ENCODE measurements around the gene PEX14. TPM values are rescaled to one million over a fixed set of nuclear protein-coding genes. Genes with fewer than 3 reads are reported as not detected.

PEX14 gene
- total and polyA plus RNA-seq, 8 donors = 17.3 to 22.9 (median 20.7) TPM

GRCh38 chr1:10608690-10609089 lies 133.9 kb downstream of the PEX14 start:
- no peak for ATAC-seq
- no peaks in the 10 kb centered on the region for H3K4me1 ChIP-seq

GRCh38 chr1:10610901-10611600 lies 136.3 kb downstream of the PEX14 start:
- no peak for TF ChIP-seq CTCF (IDR thresholded peaks at IDR 0.05)
- no peak for DNase-seq
- ATAC-seq = no peak
- Histone ChIP-seq H3K27ac (no peak overlapping the region), H3K9me3 (no peaks in the 10 kb centered on the region), H3K36me3 (peaks cover 0 to under 1% of the 10 kb centered on the region in 2 donors), H3K4me1 (no peaks in the 10 kb centered on the region), H3K27me3 (no peaks in the 10 kb centered on the region), H3K4me3 (no peak overlapping the region)
- intact Hi-C loops (cut with DNase I) = no loop called here

More at GRCh38 chr1:10608690-10609089, 133.9 kb downstream of the PEX14 start:
- Histone ChIP-seq H3K36me3 (no peaks in the 10 kb centered on the region), H3K4me3 (no peak overlapping the region), H3K9me3 (no peaks in the 10 kb centered on the region), H3K27ac (no peak overlapping the region), H3K27me3 (no peaks in the 10 kb centered on the region)
- TF ChIP-seq CTCF (IDR thresholded peaks at IDR 0.05) = no peak
- intact Hi-C loops (cut with DNase I) = no loop called here
- no peak for DNase-seq

GRCh38 chr1:10612436-10613160 lies 137.8 kb downstream of the PEX14 start:
- H3K4me3 ChIP-seq = no peak overlapping the region
- H3K27me3 ChIP-seq = no peaks in the 10 kb centered on the region
- H3K4me1 ChIP-seq = no peaks in the 10 kb centered on the region
- no peak for ATAC-seq
- intact Hi-C loops (cut with DNase I) = no loop called here
- peaks cover 0 to 10% of the 10 kb centered on the region in 2 donors for H3K36me3 ChIP-seq
- TF ChIP-seq CTCF (IDR thresholded peaks at IDR 0.05) = no peak
- no peaks in the 10 kb centered on the region for H3K9me3 ChIP-seq
- DNase-seq = no peak
- no peak overlapping the region for H3K27ac ChIP-seq

- Histone ChIP-seq H3K4me3 (no peak overlapping the region), H3K27ac (no peak overlapping the region), H3K36me3 (peaks cover 0 to 14% of the 10 kb centered on the region in 2 donors), H3K9me3 (no peaks in the 10 kb centered on the region), H3K27me3 (no peaks in the 10 kb centered on the region), H3K4me1 (no peaks in the 10 kb centered on the region)
- intact Hi-C loops (cut with DNase I) = no loop called here
- ATAC-seq (no peak), DNase-seq (no peak)
- no peak for TF ChIP-seq CTCF (IDR thresholded peaks at IDR 0.05)
Observed at GRCh38 chr1:10613340-10613739, 138.6 kb downstream of the PEX14 start.

GRCh38 chr1:10613861-10614260 lies 139.1 kb downstream of the PEX14 start:
- no peak for ATAC-seq
- no peak for TF ChIP-seq CTCF (IDR thresholded peaks at IDR 0.05)
- intact Hi-C loops (cut with DNase I) = no loop called here

More at GRCh38 chr1:10613861-10614260, 139.1 kb downstream of the PEX14 start:
- no peaks in the 10 kb centered on the region for H3K4me1 ChIP-seq
- no peaks in the 10 kb centered on the region for H3K27me3 ChIP-seq
- no peak for DNase-seq
- no peak overlapping the region for H3K4me3 ChIP-seq
- H3K27ac ChIP-seq = no peak overlapping the region
- peaks cover 0 to 19% of the 10 kb centered on the region in 2 donors for H3K36me3 ChIP-seq
- no peaks in the 10 kb centered on the region for H3K9me3 ChIP-seq
